Stimulated activated CD4-positive, alpha-beta T cell treated with anti-CD3 and anti-CD28 coated beads, Interleukin-12 subunit alpha, Interleukin-12 subunit beta, amount 100 ng/mL, for 4 hours (primary cell): ENCODE results near the gene KCNIP4.

Experiments
- DNase-seq: peaks from one replicate; pipeline ENCODE4 v3.0.0-alpha.2; 2020

Gene KCNIP4

GRCh38 chr4:21898101-21898500, 50.5 kb downstream of the KCNIP4 start:
- no peak for DNase-seq

DNA sequence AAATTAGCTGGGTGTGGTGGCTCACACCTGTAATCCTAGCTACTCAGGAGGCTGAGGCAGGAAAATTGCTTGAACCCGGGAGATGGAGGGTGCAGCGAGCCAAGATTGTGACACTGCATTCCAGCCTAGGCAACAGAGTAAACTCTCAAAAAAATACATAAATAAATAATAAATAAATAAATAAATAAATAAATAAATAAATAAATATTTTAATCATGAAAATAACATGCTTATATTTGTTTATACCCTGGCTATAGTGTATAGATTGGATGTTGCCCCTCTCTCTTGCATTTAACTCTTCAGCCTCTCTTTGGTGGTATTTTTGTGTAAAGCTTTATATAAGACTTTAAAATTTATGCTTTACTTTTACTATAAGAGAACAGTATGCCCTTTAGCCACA, 51.8 kb downstream of the KCNIP4 start:
- no peak for DNase-seq

- no peak for DNase-seq
Observed at GRCh38 chr4:21893136-21893535, 55.4 kb downstream of the KCNIP4 start.

DNA sequence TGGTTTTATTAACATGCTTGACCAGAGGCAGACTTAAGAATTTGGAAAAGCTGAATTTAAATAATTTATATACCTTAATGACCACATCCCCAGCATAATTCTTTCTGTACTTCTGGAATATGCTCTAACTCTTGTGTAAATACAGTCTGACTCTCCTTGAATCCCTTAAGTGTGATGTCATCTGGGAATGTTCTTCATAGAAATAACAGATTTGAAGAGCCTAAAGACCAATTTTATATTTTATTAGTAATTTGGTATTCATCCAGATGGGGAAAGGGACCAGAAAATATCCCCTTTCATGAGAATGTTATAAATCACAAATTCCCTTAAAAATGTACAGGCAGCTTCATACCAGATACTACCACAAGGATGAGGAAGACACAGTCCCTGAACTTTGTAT, 58.3 kb downstream of the KCNIP4 start:
- no peak for DNase-seq

DNA sequence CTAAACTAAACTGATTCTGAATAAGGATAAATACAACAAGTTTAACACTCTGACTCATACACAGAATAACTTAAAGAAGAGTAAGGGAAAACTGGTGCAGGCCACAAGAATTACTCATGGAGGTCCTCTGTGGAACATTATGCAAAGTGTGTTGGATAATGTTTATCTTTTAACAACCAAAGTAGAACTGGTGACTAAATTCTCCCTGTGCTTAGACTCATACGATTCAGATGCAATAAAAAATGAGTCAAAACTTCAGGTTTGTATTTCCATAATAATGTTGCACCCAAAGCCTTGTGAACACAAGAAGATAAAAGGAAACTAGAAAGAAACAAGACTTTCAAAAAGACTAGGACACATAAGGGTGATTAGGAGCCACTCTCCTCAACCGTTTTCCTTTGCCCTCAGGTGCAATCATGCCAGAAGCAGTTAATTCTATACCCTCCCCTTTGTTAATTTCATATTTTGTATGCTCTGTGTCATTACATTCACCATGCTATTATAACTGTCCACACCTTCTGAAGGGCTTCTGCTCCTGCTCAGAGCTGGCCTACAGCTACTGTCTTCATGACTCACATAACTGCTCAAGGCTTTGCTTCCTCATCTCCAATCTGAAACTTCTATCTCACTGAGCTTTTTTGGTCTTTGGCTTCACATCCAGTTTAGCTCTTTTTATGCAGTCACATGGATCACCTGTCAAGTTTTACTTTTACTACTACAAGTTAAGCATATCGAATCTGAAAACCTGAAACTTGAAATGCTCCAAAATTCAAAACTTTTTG, 60.2 kb downstream of the KCNIP4 start:
- DNase-seq: no peak

DNA sequence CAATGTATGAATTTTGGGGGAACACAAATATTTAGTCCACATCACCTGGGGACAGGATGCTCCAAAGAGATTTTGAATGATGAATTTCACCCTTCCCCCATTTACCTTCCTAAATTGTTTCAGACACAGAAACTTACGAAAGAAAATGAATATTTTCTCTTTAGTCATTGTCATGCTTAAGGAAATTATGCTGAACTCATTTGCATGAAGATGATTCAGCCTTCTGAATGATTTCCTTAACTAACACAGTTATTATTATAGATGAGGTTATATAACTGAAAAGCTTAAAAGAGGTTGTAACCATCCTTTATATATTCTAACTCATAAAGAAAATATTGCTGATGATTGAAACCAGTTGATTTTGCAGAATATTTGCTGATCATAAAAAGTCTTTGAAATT, 61.1 kb downstream of the KCNIP4 start:
- DNase-seq: no peak

DNA sequence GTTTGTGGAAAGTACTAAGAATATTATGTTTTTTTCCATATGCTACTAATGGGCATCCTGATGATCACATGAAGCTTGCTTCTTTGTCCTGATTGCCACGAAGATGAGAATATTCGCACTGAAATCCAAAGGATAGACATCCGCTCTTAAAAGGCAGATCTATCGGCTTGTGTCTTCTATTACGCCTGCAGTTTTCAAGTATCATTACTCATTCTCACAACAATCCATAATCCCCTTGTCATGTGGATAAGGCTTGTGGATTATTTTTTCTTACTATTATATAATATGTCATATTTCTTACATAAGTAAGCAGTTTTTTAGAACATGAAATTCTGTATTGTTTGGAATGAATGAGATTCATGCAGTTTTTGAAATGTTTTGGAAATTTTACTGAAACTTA, 62.8 kb downstream of the KCNIP4 start:
- DNase-seq: no peak

DNA sequence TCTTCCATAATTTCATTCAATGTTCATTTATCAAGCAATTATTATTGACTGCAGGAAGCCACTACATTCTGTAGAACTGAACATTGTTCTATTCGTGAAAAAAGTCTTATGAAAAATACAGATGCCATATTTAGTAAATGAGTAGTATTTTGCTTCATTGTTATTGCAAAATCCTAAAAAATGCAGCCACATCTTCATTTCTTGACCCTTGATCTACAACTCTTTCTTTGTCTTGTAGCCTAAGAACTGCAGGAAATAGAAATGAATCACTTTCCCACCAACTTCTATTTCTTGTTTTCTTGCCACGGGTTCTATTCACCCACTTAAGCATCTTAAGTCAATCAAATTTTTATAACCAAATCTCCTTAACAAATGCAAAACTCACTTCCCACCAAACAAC, 63.3 kb downstream of the KCNIP4 start:
- DNase-seq: no peak

- no peak for DNase-seq
Observed at GRCh38 chr4:21884615-21885014, 64.0 kb downstream of the KCNIP4 start.

DNA sequence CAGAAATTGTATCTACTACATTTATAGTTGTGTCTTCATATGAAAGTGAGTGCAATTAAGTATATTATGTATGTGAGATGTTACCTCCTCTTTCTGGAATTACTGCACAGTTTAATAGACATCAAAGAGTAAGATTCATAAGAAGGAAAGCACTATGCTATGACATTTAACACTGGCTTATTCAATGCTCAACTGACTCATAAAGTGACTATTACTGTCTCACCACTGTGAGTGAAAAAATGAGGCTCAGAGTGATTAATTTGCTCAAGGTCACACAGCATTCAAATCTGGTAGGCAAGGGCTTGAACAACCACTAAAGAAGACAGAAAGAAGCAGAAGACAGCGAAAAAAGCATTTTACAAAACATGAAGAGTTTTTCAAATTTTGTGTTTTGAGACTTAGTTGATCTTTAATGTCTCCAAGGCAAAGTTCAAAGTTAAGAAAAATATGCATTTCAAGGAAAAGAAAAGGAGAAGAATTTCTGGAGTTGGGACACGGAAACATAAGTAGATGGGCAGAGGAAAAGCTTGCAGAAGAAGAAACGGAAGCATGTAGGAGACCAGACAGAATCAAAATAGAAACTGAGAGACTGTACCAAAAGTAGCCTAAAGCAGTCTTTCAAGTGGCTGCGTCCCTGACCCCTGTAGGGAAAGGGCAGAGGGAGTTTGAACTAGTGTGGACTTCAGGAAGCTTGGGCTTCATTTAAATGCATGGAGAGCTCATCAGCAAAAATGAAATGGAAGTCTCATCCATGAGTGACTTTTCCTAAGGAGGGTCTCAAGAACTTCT, 66.3 kb downstream of the KCNIP4 start:
- DNase-seq: no peak

- no peak for DNase-seq
Observed at GRCh38 chr4:21879187-21879586, 69.4 kb downstream of the KCNIP4 start.

GRCh38 chr4:21876711-21877110, 71.9 kb downstream of the KCNIP4 start:
- no peak for DNase-seq

- no peak for DNase-seq
Observed at GRCh38 chr4:21873145-21873544, 75.4 kb downstream of the KCNIP4 start.

DNA sequence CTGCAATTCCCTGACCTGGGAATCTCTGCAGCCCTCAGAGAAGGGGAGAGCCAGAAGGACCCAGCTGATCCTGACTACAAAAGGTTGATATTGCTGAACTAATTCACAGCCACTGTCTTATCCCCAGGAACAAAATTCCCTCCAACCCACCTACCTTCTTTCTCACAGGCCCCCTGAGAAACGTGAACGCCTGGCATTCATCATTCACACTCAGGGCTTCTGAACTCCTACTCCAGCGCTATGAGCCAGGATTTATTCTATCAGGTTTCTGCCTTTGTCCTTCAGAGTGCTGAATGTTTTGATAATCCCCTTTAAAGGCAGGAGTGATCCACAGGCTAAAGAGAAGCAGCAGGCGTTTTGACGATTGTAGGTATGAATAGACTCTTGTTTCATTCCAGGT, 76.5 kb downstream of the KCNIP4 start:
- no peak for DNase-seq

GRCh38 chr4:21869978-21870745, 78.4 kb downstream of the KCNIP4 start:
- no peak for DNase-seq

GRCh38 chr4:21864686-21865085, 83.9 kb downstream of the KCNIP4 start:
- DNase-seq: no peak

GRCh38 chr4:21862917-21863316, 85.7 kb downstream of the KCNIP4 start:
- DNase-seq: no peak

- DNase-seq: no peak
Observed at GRCh38 chr4:21858971-21859370, 89.6 kb downstream of the KCNIP4 start.

GRCh38 chr4:21856754-21857153, 91.8 kb downstream of the KCNIP4 start:
- no peak for DNase-seq

DNA sequence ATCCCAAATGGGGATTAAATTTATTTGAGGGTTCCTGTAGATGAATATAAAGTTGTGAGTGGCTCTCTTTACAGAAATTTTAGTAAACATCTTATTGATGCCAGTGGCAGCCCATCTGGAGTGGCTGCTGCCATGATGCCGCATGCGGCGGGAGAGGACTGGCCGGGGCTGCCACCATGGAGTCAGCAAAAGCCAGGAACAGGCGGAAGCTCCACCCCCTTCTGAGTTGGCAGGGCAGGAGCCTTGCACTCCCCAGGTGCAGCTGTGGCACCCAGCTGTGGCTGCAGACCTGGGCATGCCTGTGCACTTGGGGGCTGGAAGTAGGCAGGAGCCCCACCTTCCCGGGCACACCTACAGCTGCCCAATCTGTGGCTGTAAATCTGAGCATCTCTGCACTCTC, 92.3 kb downstream of the KCNIP4 start:
- DNase-seq: no peak

DNA sequence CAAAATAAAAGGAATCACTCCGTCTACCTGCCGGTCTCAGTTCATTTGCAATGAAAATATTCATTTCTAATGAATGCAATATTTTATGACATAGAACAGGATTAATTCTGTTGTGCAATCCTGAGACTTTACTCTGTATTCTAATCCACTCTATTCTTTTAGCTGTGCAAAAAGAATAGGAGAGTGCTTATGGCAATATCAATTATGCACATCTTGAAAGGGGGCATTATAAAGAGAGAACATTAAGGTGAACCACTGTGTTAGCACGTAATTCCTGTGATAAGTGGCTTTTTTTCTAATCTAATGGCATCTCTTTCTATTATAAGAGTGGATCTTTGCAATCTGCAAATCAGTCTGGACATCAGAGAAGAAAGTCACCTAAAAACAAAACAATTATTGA, 99.5 kb downstream of the KCNIP4 start:
- DNase-seq: no peak

- DNase-seq: no peak
Observed at GRCh38 chr4:21848021-21848420, 100.6 kb downstream of the KCNIP4 start.

DNA sequence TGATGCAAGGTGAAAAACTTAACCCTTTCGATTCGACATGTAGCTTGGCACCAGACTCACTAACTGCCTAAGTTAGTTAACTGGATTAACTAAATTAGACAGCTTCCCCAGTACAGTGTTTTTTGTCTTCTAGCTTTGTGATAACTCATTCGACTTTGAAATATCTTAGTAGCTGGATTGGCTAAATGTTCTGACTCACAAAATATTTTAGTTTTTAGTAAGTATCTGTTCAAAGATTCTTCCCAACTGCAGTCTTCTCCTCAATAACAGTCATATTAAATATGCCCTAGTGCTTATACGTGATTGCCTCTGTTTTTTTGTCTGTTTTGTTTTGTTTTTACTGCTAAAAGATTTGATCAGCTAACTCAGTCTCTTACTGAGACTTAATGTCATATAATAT, 102.9 kb downstream of the KCNIP4 start:
- DNase-seq: no peak

GRCh38 chr4:21835712-21836111, 112.9 kb downstream of the KCNIP4 start:
- DNase-seq: no peak
